ENCODE measurements around the gene OSBP2.

The OSBP2 gene

DNA sequence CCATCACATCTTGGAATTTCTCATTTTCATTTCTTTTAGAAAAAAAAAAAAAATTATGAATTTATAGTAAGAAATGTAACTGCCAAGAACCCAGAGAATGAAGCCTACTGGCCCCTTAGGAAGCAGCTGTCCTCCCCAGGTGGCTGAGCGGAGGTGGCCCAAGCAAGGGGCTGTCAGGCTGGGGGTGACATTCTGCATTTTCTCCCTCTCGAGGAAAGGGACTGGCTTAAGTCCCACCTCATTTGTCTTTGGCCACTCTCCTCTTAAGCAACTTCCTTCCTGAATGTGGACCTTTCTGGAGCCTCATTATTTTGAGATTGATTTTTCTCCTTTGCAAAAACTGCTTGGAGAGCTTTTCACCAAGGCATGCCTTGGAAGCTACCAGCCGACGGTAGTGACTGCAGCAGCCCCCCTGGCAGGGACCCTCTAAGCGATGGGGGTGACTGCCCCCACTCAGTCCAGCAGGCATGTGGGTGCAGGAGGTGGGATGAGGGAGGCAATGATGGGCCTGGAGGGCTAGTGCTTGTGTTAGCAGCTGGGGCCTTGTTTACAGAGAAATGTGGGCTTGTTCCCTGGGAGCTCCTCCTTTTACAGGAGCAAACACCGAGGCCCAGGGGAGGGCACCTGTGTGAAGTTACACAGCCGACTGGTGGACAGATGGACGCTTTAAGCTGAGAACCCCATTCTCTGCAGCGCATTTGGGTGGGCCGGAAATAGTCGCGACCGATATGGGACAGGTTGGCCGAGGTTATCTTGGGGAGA, 162.2 kb downstream of the OSBP2 start:
- Histone ChIP-seq H2AFZ (ENCODE audit: low read depth, low read length) (no peak overlapping the region), H2BK15ac (ENCODE audit: low read depth, poor library complexity, severe bottlenecking) (no peak overlapping the region), H3K4me3 (ENCODE audit: insufficient read depth in 1 of 2, low read depth in 1 of 2, low read length in 2 of 2) (no peak overlapping the region), H2BK120ac (ENCODE audit: low read depth, low read length) (no peak overlapping the region), H3K14ac (ENCODE audit: low read length in 2 of 2) (no peak overlapping the region), H2AK5ac (ENCODE audit: low read length, severe bottlenecking) (no peak overlapping the region), H3K23ac (ENCODE audit: low read length in 2 of 2) (no peak overlapping the region), H3K79me1 (replicated peaks; ENCODE audit: low read length, poor library complexity, severe bottlenecking) (no peaks in the 10 kb centered on the region), H3K36me3 (ENCODE audit: control insufficient read depth in 1 of 2, insufficient read depth in 2 of 2, low read depth in 1 of 2, low read length in 2 of 2) (no peaks in the 10 kb centered on the region), H3K18ac (ENCODE audit: low read depth in 1 of 2, low read length in 2 of 2) (no peak overlapping the region), H3K9me3 (ENCODE audit: control insufficient read depth, low read length) (peaks cover 13% of the 10 kb centered on the region), H3K27ac (ENCODE audit: low read length, poor library complexity, severe bottlenecking) (no peak overlapping the region), H2BK5ac (ENCODE audit: low read depth, low read length, poor library complexity, severe bottlenecking) (no peak overlapping the region), H4K91ac (ENCODE audit: low read length) (no peak overlapping the region), H3K9ac (ENCODE audit: low read length) (no peak overlapping the region), H3K4me1 (ENCODE audit: control insufficient read depth, insufficient read depth, low read depth, low read length) (peaks cover 3% of the 10 kb centered on the region), H2BK12ac (ENCODE audit: low read length in 2 of 2) (no peak overlapping the region), H3K27me3 (ENCODE audit: control insufficient read depth in 1 of 2, insufficient read depth in 1 of 2, low read length in 2 of 2) (peaks cover 0 to 6% of the 10 kb centered on the region in 2 experiments), H3K4ac (ENCODE audit: low read depth in 1 of 2, low read length in 2 of 2) (no peak overlapping the region), H3K4me2 (ENCODE audit: low read length, poor library complexity, severe bottlenecking) (no peak overlapping the region), H4K8ac (ENCODE audit: low read length) (no peak overlapping the region)
- DNase-seq, result no peak
- 83% methylated on average over 14 of the region's 14 CpGs for WGBS

DNA sequence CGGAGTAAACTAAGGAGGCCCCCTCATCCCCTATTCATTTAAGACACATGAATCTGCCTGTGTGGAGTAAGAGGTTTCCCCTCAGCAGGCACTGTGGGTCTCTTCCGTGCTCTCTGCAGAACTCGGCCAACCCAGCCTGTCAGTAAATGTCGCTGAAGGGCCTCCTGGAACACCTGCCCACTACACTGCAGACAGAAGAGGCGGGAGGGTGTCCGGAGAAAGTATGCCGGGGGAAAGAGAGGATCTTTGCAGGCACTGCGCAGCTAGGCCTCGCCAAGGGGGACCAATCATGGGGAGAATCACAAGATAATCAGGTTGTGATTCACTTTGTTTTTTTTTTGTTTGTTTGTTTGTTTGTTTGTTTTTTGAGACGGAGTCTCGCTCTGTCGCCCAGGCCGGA, 163.1 kb downstream of the OSBP2 start:
- DNase-seq, result no peak
- no peak overlapping the region for H3K14ac ChIP-seq (ENCODE audit: low read length in 2 of 2)
- H4K91ac ChIP-seq (ENCODE audit: low read length), result no peak overlapping the region
- H2BK5ac ChIP-seq (ENCODE audit: low read depth, low read length, poor library complexity, severe bottlenecking), result no peak overlapping the region
- no peak overlapping the region for H2AFZ ChIP-seq (ENCODE audit: low read depth, low read length)
- no peak overlapping the region for H2BK12ac ChIP-seq (ENCODE audit: low read length in 2 of 2)
- WGBS, result 90% methylated on average over 9 of the region's 13 CpGs
- H3K4ac ChIP-seq (ENCODE audit: low read depth in 1 of 2, low read length in 2 of 2), result no peak overlapping the region
- H3K4me3 ChIP-seq (ENCODE audit: insufficient read depth in 1 of 2, low read depth in 1 of 2, low read length in 2 of 2), result no peak overlapping the region
- no peaks in the 10 kb centered on the region for H3K79me1 ChIP-seq (replicated peaks; ENCODE audit: low read length, poor library complexity, severe bottlenecking)
- H2BK15ac ChIP-seq (ENCODE audit: low read depth, poor library complexity, severe bottlenecking), result no peak overlapping the region
- no peak overlapping the region for H3K18ac ChIP-seq (ENCODE audit: low read depth in 1 of 2, low read length in 2 of 2)
- H3K27me3 ChIP-seq (ENCODE audit: control insufficient read depth in 1 of 2, insufficient read depth in 1 of 2, low read length in 2 of 2), result peaks cover 0 to 6% of the 10 kb centered on the region in 2 experiments
- no peak overlapping the region for H3K4me2 ChIP-seq (ENCODE audit: low read length, poor library complexity, severe bottlenecking)
- H3K23ac ChIP-seq (ENCODE audit: low read length in 2 of 2), result no peak overlapping the region
- H2BK120ac ChIP-seq (ENCODE audit: low read depth, low read length), result no peak overlapping the region
- H3K36me3 ChIP-seq (ENCODE audit: control insufficient read depth in 1 of 2, insufficient read depth in 2 of 2, low read depth in 1 of 2, low read length in 2 of 2), result no peaks in the 10 kb centered on the region
- peaks cover 4% of the 10 kb centered on the region for H3K9me3 ChIP-seq (ENCODE audit: control insufficient read depth, low read length)
- no peak overlapping the region for H2AK5ac ChIP-seq (ENCODE audit: low read length, severe bottlenecking)
- H3K9ac ChIP-seq (ENCODE audit: low read length), result no peak overlapping the region
- H3K4me1 ChIP-seq (ENCODE audit: control insufficient read depth, insufficient read depth, low read depth, low read length), result peaks cover 3% of the 10 kb centered on the region
- no peak overlapping the region for H4K8ac ChIP-seq (ENCODE audit: low read length)
- no peak overlapping the region for H3K27ac ChIP-seq (ENCODE audit: low read length, poor library complexity, severe bottlenecking)

DNA sequence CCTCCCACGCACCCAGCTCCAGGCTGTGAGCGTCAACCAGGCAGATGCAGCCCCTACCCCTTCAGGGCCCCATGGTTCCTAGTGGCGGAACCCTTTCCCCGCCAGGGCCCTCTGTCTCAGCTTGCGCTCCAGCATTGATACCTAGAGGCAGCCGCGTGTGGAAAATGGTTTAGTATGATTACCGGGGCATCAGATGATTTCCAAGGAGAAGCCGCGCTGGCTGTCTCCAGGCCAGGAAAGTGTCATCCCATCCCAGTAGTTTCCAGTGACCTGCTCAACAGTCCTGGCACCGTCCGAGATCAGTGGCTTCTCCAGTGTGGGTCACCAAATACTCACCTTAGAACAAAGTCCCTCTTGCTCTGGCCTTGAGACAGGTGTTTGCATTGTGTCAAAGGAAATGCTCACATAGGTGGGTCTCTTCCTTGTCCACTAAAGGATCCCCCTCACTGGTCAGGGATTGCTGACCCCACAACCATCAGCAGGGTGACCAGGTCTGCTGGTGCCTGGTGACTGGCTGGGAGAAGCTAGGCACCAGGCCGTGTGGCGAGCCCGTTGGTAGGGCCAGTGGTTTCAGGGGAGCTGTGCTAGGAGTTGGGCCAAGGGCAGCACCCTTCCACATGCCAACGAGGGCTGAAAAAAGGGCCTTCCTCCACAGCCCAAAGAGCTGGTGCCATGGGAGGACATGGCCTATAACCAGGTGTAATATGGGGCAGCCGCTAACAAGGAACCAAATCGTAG, 164.5 kb downstream of the OSBP2 start:
- Histone ChIP-seq H3K4me2 (ENCODE audit: low read length, poor library complexity, severe bottlenecking) (no peak overlapping the region), H4K91ac (ENCODE audit: low read length) (no peak overlapping the region), H3K23ac (ENCODE audit: low read length in 2 of 2) (peak overlapping the region in 1 of 2 experiments; percentile 71), H3K14ac (ENCODE audit: low read length in 2 of 2) (no peak overlapping the region), H2BK120ac (ENCODE audit: low read depth, low read length) (no peak overlapping the region), H3K9me3 (ENCODE audit: control insufficient read depth, low read length) (no peaks in the 10 kb centered on the region), H3K4me3 (ENCODE audit: insufficient read depth in 1 of 2, low read depth in 1 of 2, low read length in 2 of 2) (no peak overlapping the region), H3K79me1 (replicated peaks; ENCODE audit: low read length, poor library complexity, severe bottlenecking) (no peaks in the 10 kb centered on the region), H2BK5ac (ENCODE audit: low read depth, low read length, poor library complexity, severe bottlenecking) (no peak overlapping the region), H4K8ac (ENCODE audit: low read length) (peak overlapping the region; percentile 61), H2BK12ac (ENCODE audit: low read length in 2 of 2) (no peak overlapping the region), H2AK5ac (ENCODE audit: low read length, severe bottlenecking) (no peak overlapping the region), H3K4ac (ENCODE audit: low read depth in 1 of 2, low read length in 2 of 2) (no peak overlapping the region), H3K9ac (ENCODE audit: low read length) (no peak overlapping the region), H2AFZ (ENCODE audit: low read depth, low read length) (no peak overlapping the region), H3K27ac (ENCODE audit: low read length, poor library complexity, severe bottlenecking) (no peak overlapping the region), H3K36me3 (ENCODE audit: control insufficient read depth in 1 of 2, insufficient read depth in 2 of 2, low read depth in 1 of 2, low read length in 2 of 2) (no peaks in the 10 kb centered on the region), H3K4me1 (ENCODE audit: control insufficient read depth, insufficient read depth, low read depth, low read length) (peaks cover 3% of the 10 kb centered on the region), H3K27me3 (ENCODE audit: control insufficient read depth in 1 of 2, insufficient read depth in 1 of 2, low read length in 2 of 2) (peaks cover 0 to 6% of the 10 kb centered on the region in 2 experiments), H2BK15ac (ENCODE audit: low read depth, poor library complexity, severe bottlenecking) (no peak overlapping the region), H3K18ac (ENCODE audit: low read depth in 1 of 2, low read length in 2 of 2) (no peak overlapping the region)
- WGBS, result 93% methylated on average over 18 of the region's 18 CpGs
- no peak for DNase-seq

DNA sequence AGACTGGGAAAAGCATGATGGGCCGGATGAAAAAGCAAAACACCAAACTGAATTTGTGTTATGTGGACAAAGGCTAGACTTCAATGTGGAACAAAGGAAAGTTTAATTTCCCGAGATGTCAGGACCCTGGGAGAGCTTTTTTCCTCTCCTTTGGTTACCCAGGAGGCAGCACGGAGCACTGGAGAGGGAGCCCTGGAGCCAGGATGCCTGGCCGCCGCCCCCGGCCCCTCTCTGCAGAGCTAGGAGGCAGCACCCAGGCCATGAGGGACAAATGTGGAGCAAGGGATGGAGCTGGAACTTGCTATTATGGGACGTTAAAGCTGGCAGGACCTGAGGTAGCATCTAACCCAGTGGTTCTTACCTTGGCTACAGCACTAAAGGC, 165.0 kb downstream of the OSBP2 start:
- Histone ChIP-seq H3K36me3 (ENCODE audit: control insufficient read depth in 1 of 2, insufficient read depth in 2 of 2, low read depth in 1 of 2, low read length in 2 of 2) (no peaks in the 10 kb centered on the region), H2BK5ac (ENCODE audit: low read depth, low read length, poor library complexity, severe bottlenecking) (no peak overlapping the region)

More for the DNA sequence above, 165.0 kb downstream of the OSBP2 start:
- H3K14ac ChIP-seq (ENCODE audit: low read length in 2 of 2), result no peak overlapping the region
- no peak overlapping the region for H3K27ac ChIP-seq (ENCODE audit: low read length, poor library complexity, severe bottlenecking)
- no peak overlapping the region for H2BK12ac ChIP-seq (ENCODE audit: low read length in 2 of 2)
- H3K4ac ChIP-seq (ENCODE audit: low read depth in 1 of 2, low read length in 2 of 2), result no peak overlapping the region
- no peaks in the 10 kb centered on the region for H3K79me1 ChIP-seq (replicated peaks; ENCODE audit: low read length, poor library complexity, severe bottlenecking)
- H2BK120ac ChIP-seq (ENCODE audit: low read depth, low read length), result no peak overlapping the region
- no peak overlapping the region for H3K4me3 ChIP-seq (ENCODE audit: insufficient read depth in 1 of 2, low read depth in 1 of 2, low read length in 2 of 2)
- 74% methylated on average over 6 of the region's 7 CpGs for WGBS
- no peak overlapping the region for H3K9ac ChIP-seq (ENCODE audit: low read length)
- no peak overlapping the region for H2AK5ac ChIP-seq (ENCODE audit: low read length, severe bottlenecking)
- no peak for DNase-seq
- H4K91ac ChIP-seq (ENCODE audit: low read length), result no peak overlapping the region
- H4K8ac ChIP-seq (ENCODE audit: low read length), result no peak overlapping the region
- no peak overlapping the region for H3K18ac ChIP-seq (ENCODE audit: low read depth in 1 of 2, low read length in 2 of 2)
- H3K9me3 ChIP-seq (ENCODE audit: control insufficient read depth, low read length), result no peaks in the 10 kb centered on the region
- H3K27me3 ChIP-seq (ENCODE audit: control insufficient read depth in 1 of 2, insufficient read depth in 1 of 2, low read length in 2 of 2), result peaks cover 0 to 6% of the 10 kb centered on the region in 2 experiments
- H3K4me2 ChIP-seq (ENCODE audit: low read length, poor library complexity, severe bottlenecking), result no peak overlapping the region
- H3K4me1 ChIP-seq (ENCODE audit: control insufficient read depth, insufficient read depth, low read depth, low read length), result peaks cover 3% of the 10 kb centered on the region
- no peak overlapping the region for H2AFZ ChIP-seq (ENCODE audit: low read depth, low read length)
- H2BK15ac ChIP-seq (ENCODE audit: low read depth, poor library complexity, severe bottlenecking), result no peak overlapping the region
- H3K23ac ChIP-seq (ENCODE audit: low read length in 2 of 2), result peak overlapping the region in 1 of 2 experiments; percentile 27
